GM12892 (cell line): ENCODE measurements around the gene CRTC3.

ENCODE experiments used
- POLR2A ChIP-seq: IDR thresholded peaks from 2 replicates; pipeline ENCODE4 v1.6.1; 2011; ENCODE audit warnings: low read depth, low read length, control low read depth
- POLR2AphosphoS5 ChIP-seq: IDR thresholded peaks from 2 replicates; pipeline ENCODE4 v1.6.1; 2011; ENCODE audit warnings: low read depth, low read length, control low read depth
- TAF1 ChIP-seq: IDR thresholded peaks from 2 replicates; pipeline ENCODE4 v1.6.1; 2011; ENCODE audit warnings: low read depth, mild to moderate bottlenecking, control low read depth, low read length, borderline replicate concordance

- TF ChIP-seq POLR2A (no peak), POLR2AphosphoS5 (no peak), TAF1 (no peak)
These were observed 62.6 kb downstream of the CRTC3 start for GRCh38 chr15:90592131-90592881.
